Activated naive CD4-positive, alpha-beta T cell treated with anti-CD3 and anti-CD28 coated beads, Interleukin-2, amount 10 ng/mL, durations not matched to agents 7 days and 5 days (primary cell): ENCODE data around the gene TRIO.

Experiments used
- CTCF ChIA-PET: fragments of 350-600 bp; sonication (Branson Sonifier 250); formaldehyde crosslinking; loops from one replicate; lab custom pipeline; 2021; ENCODE audit warnings: antibody characterized with exemption; lab: Charles Lee
- DNase-seq: peaks from one replicate; pipeline ENCODE4 v3.0.0-alpha.2; 2020
- H3K27ac Mint-ChIP-seq: one replicate; pipeline ENCODE4 v1.8.0; 2021; ENCODE audit warnings: mild to moderate bottlenecking, moderate library complexity, mixed read lengths
- H3K27me3 Mint-ChIP-seq: one replicate; pipeline ENCODE4 v1.8.0; 2021; ENCODE audit warnings: mild to moderate bottlenecking, mixed read lengths
- H3K36me3 Mint-ChIP-seq: one replicate; pipeline ENCODE4 v1.8.0; 2021; ENCODE audit warnings: mixed read lengths
- H3K4me1 Mint-ChIP-seq: one replicate; pipeline ENCODE4 v1.8.0; 2021; ENCODE audit warnings: mixed read lengths
- H3K4me3 Mint-ChIP-seq: one replicate; pipeline ENCODE4 v1.8.0; 2021; ENCODE audit warnings: mild to moderate bottlenecking, moderate library complexity, mixed read lengths
- H3K9me3 Mint-ChIP-seq: one replicate; pipeline ENCODE4 v1.8.0; 2021; ENCODE audit warnings: mixed read lengths

The TRIO gene

GRCh38 chr5:14445576-14446290 is 302.6 kb downstream of the TRIO start:
- H3K4me1 Mint-ChIP-seq: no peaks in the 10 kb centered on the region
- CTCF ChIA-PET: no interaction called here

GRCh38 chr5:14447958-14448911 is 305.1 kb downstream of the TRIO start:
- H3K36me3 Mint-ChIP-seq: no peaks in the 10 kb centered on the region
- CTCF ChIA-PET: no interaction called here
- no peaks in the 10 kb centered on the region for H3K27me3 Mint-ChIP-seq
- no peak for DNase-seq
- no peak overlapping the region for H3K27ac Mint-ChIP-seq
- peaks cover 2% of the 10 kb centered on the region for H3K4me1 Mint-ChIP-seq
- no peak overlapping the region for H3K4me3 Mint-ChIP-seq
- H3K9me3 Mint-ChIP-seq: no peaks in the 10 kb centered on the region

More at GRCh38 chr5:14445576-14446290, 302.6 kb downstream of the TRIO start:
- Mint-ChIP-seq H3K27ac (no peak overlapping the region), H3K27me3 (peaks cover 6% of the 10 kb centered on the region), H3K4me3 (no peak overlapping the region), H3K36me3 (no peaks in the 10 kb centered on the region), H3K9me3 (no peaks in the 10 kb centered on the region)
- DNase-seq: no peak

GRCh38 chr5:14449052-14449661 is 306.0 kb downstream of the TRIO start:
- peaks cover 2% of the 10 kb centered on the region for H3K4me1 Mint-ChIP-seq
- no peaks in the 10 kb centered on the region for H3K9me3 Mint-ChIP-seq
- CTCF ChIA-PET: no interaction called here
- no peaks in the 10 kb centered on the region for H3K27me3 Mint-ChIP-seq
- no peak for DNase-seq
- H3K4me3 Mint-ChIP-seq: no peak overlapping the region
- no peak overlapping the region for H3K27ac Mint-ChIP-seq
- no peaks in the 10 kb centered on the region for H3K36me3 Mint-ChIP-seq

- H3K4me3 Mint-ChIP-seq: no peak overlapping the region
- no peak overlapping the region for H3K27ac Mint-ChIP-seq
- H3K36me3 Mint-ChIP-seq: no peaks in the 10 kb centered on the region
- peaks cover 6% of the 10 kb centered on the region for H3K9me3 Mint-ChIP-seq
- no peaks in the 10 kb centered on the region for H3K27me3 Mint-ChIP-seq
- peaks cover 2% of the 10 kb centered on the region for H3K4me1 Mint-ChIP-seq
- no peak for DNase-seq
- CTCF ChIA-PET: no interaction called here
These were observed 306.9 kb downstream of the TRIO start for GRCh38 chr5:14450018-14450524.

GRCh38 chr5:14450742-14451141 is 307.6 kb downstream of the TRIO start:
- Mint-ChIP-seq H3K27me3 (no peaks in the 10 kb centered on the region), H3K27ac (no peak overlapping the region), H3K4me1 (peaks cover 2% of the 10 kb centered on the region), H3K4me3 (no peak overlapping the region), H3K36me3 (no peaks in the 10 kb centered on the region), H3K9me3 (peaks cover 8% of the 10 kb centered on the region)
- CTCF ChIA-PET: no interaction called here
- no peak for DNase-seq

GRCh38 chr5:14451871-14452270 is 308.7 kb downstream of the TRIO start:
- Mint-ChIP-seq H3K4me1 (peaks cover 2% of the 10 kb centered on the region), H3K36me3 (no peaks in the 10 kb centered on the region), H3K27me3 (no peaks in the 10 kb centered on the region), H3K9me3 (peaks cover 8% of the 10 kb centered on the region), H3K4me3 (no peak overlapping the region), H3K27ac (no peak overlapping the region)
- no peak for DNase-seq
- CTCF ChIA-PET: interaction anchor here (1.6 kb wide), 1 partner anchor 197 kb away, joined by 4 read pairs; no protein-coding TSS in a partner anchor

- peaks cover 2% of the 10 kb centered on the region for H3K4me1 Mint-ChIP-seq
- no peak overlapping the region for H3K4me3 Mint-ChIP-seq
- no peak overlapping the region for H3K27ac Mint-ChIP-seq
- H3K9me3 Mint-ChIP-seq: peaks cover 8% of the 10 kb centered on the region
- CTCF ChIA-PET: interaction anchor here (1.6 kb wide), 1 partner anchor 196 kb away, joined by 4 read pairs; no protein-coding TSS in a partner anchor
- no peaks in the 10 kb centered on the region for H3K27me3 Mint-ChIP-seq
- no peaks in the 10 kb centered on the region for H3K36me3 Mint-ChIP-seq
- no peak for DNase-seq
These were observed 309.7 kb downstream of the TRIO start for GRCh38 chr5:14452685-14453454.

GRCh38 chr5:14453481-14453880 is 310.3 kb downstream of the TRIO start:
- H3K36me3 Mint-ChIP-seq: no peaks in the 10 kb centered on the region

GRCh38 chr5:14455814-14456321 is 312.7 kb downstream of the TRIO start:
- Mint-ChIP-seq H3K4me1 (peaks cover 2% of the 10 kb centered on the region), H3K27me3 (no peaks in the 10 kb centered on the region), H3K27ac (no peak overlapping the region), H3K4me3 (no peak overlapping the region), H3K9me3 (peaks cover 8% of the 10 kb centered on the region), H3K36me3 (no peaks in the 10 kb centered on the region)
- CTCF ChIA-PET: no interaction called here
- no peak for DNase-seq

More at GRCh38 chr5:14453481-14453880, 310.3 kb downstream of the TRIO start:
- Mint-ChIP-seq H3K9me3 (peaks cover 8% of the 10 kb centered on the region), H3K27me3 (no peaks in the 10 kb centered on the region), H3K4me1 (peaks cover 2% of the 10 kb centered on the region), H3K27ac (no peak overlapping the region), H3K4me3 (no peak overlapping the region)
- CTCF ChIA-PET: no interaction called here
- no peak for DNase-seq

- DNase-seq: no peak
- CTCF ChIA-PET: interaction anchor here (1.0 kb wide), 1 partner anchor 44 kb away, joined by 3 read pairs; no protein-coding TSS in a partner anchor
- no peaks in the 10 kb centered on the region for H3K4me1 Mint-ChIP-seq
These were observed 314.3 kb downstream of the TRIO start for GRCh38 chr5:14457476-14457875.

GRCh38 chr5:14458414-14458813 is 315.3 kb downstream of the TRIO start:
- CTCF ChIA-PET: no interaction called here
- Mint-ChIP-seq H3K27ac (no peak overlapping the region), H3K4me3 (no peak overlapping the region), H3K36me3 (no peaks in the 10 kb centered on the region), H3K27me3 (no peaks in the 10 kb centered on the region), H3K9me3 (peaks cover 8% of the 10 kb centered on the region), H3K4me1 (no peaks in the 10 kb centered on the region)
- no peak for DNase-seq

More at GRCh38 chr5:14457476-14457875, 314.3 kb downstream of the TRIO start:
- H3K27me3 Mint-ChIP-seq: no peaks in the 10 kb centered on the region
- no peaks in the 10 kb centered on the region for H3K36me3 Mint-ChIP-seq
- peaks cover 8% of the 10 kb centered on the region for H3K9me3 Mint-ChIP-seq
- no peak overlapping the region for H3K4me3 Mint-ChIP-seq
- no peak overlapping the region for H3K27ac Mint-ChIP-seq

GRCh38 chr5:14460844-14461398 is 317.8 kb downstream of the TRIO start:
- H3K27me3 Mint-ChIP-seq: no peaks in the 10 kb centered on the region
- H3K9me3 Mint-ChIP-seq: no peaks in the 10 kb centered on the region
- CTCF ChIA-PET: no interaction called here
- no peaks in the 10 kb centered on the region for H3K4me1 Mint-ChIP-seq
- no peak overlapping the region for H3K27ac Mint-ChIP-seq
- no peaks in the 10 kb centered on the region for H3K36me3 Mint-ChIP-seq
- no peak for DNase-seq
- H3K4me3 Mint-ChIP-seq: no peak overlapping the region

- H3K4me3 Mint-ChIP-seq: no peak overlapping the region
- H3K27ac Mint-ChIP-seq: no peak overlapping the region
- no peaks in the 10 kb centered on the region for H3K27me3 Mint-ChIP-seq
- DNase-seq: no peak
- H3K4me1 Mint-ChIP-seq: no peaks in the 10 kb centered on the region
- CTCF ChIA-PET: no interaction called here
- H3K36me3 Mint-ChIP-seq: no peaks in the 10 kb centered on the region
- no peaks in the 10 kb centered on the region for H3K9me3 Mint-ChIP-seq
These were observed 319.5 kb downstream of the TRIO start for GRCh38 chr5:14462681-14463080.
